ENCODE results near the gene TFR2.

DNA sequence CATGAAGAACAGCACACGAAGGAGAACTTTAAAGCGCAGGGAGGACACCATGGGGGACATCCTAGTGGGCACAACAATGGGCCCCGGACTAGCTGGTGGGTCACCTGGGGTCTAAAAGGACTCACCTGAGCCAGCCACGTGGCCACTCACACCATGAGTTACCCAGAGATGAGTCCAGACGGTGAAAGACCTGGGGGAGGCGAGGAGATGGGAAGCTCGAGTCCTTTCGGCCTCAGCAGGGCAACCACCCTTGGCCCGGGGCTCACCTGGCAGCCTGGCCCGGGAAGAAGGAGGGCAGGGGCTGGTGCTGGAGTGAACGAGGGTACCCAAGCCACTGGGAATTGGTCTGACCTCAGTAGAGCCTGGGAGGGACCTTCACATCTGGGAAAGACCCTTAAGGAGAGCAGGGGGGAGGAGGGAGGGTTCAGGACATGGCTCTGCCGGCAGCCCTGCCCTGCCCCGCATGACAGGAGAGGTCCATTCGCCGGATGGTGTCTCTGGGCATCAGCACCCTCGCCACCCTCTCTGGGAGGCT lies 47.0 kb upstream of the TFR2 start:
- TF ChIP-seq, protein P1, sequence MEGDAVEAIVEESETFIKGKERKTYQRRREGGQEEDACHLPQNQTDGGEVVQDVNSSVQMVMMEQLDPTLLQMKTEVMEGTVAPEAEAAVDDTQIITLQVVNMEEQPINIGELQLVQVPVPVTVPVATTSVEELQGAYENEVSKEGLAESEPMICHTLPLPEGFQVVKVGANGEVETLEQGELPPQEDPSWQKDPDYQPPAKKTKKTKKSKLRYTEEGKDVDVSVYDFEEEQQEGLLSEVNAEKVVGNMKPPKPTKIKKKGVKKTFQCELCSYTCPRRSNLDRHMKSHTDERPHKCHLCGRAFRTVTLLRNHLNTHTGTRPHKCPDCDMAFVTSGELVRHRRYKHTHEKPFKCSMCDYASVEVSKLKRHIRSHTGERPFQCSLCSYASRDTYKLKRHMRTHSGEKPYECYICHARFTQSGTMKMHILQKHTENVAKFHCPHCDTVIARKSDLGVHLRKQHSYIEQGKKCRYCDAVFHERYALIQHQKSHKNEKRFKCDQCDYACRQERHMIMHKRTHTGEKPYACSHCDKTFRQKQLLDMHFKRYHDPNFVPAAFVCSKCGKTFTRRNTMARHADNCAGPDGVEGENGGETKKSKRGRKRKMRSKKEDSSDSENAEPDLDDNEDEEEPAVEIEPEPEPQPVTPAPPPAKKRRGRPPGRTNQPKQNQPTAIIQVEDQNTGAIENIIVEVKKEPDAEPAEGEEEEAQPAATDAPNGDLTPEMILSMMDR (IDR thresholded peaks at IDR 0.05): no peak
- no peak for TF ChIP-seq POLR2A (IDR thresholded peaks at IDR 0.05)
